DMS 273 (cell line): ENCODE data around the gene RNF215.
A peak's percentile ranks its signal among the peaks of the same experiment; 100 is the strongest.

ENCODE experiments used
- DNase-seq: peaks from one replicate; lab custom pipeline; 2025; ENCODE audit not compliant: unreplicated experiment; lab: John Stamatoyannopoulos, UW

Gene RNF215

DNA sequence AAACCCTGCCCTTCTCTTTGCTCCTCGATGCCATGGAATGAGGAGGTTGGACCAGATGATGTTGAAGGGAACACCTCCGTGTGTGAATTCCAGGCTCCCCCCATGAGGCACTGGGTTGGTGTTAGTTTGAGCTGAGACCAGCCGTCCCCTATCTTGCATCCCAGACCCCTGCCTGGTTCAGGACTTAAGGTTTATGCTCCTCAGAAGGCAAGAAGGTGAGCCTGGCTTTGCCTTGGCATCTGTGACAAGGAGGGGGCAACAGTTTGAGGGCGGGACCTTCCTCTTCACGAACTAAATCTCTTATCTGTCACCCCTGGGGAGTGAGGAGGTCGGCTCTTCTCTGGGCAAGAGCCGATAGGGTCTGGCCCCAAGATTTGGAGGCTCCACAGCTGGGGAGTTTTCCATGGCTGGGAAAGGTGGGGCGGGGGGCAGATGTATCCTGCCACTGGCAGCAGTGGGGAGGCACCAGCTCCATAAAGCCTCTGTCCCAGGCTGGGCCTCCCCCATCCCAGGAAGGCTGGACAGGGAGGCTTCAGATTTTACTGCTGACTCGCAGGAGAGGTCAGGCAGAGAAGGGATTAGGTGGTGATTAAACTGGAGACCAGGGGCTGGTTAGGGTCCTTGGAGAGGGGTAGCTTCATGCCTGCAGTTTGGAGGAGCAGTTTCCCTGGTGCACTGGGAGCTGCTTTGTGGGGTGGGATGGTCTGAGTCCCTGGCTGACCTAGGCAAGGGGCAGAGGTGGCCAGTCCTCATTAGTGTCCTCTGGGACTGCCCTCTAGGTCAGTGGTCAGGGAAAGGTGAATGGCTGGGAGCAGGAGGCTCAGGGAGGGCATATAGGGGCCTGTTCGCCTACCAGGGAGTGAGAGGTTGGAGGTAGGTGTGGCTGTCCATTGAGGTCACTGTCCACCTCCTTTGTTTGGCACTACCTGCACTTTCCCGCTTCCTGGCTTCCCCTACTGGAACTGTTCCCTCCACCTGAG, 10.7 kb upstream of the RNF215 start:
- peak; percentile 33 for DNase-seq

DNA sequence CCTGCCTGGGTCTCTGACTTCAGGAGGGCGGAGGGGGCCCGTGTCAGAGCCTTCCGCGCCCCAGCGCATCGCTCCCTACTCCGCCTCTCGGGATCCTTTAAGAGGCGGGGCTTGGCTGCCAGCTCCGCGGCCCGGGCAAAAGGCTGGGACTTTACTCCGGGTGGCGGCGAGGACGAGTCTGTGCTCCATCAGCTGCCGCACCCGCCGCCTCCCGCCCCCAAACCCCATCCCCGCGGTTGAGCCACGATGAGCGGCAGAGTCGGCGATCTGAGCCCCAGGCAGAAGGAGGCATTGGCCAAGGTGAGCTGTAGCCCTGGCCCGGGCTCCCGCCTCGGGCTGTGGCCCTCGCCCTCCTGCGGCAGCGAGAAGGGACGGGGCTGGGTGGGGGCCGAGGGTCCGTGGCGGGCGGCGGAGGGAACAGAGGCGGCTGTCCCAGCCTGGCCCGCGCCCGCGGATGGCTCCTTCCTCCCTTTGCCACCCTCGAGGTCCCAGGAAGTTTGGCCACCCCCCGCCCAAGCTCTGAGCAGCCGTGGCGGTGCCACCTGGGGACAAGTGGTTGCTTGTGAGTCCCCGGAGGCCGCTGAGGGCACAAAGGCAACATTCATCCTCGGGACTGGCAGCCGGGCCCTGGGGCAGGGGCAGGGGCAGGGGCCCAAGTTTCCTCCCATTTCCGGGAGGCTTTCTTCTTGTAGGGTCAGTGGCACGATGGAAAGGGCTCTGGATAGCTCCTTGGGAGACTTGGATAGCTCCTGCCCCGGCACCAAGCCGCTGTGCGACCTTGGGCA, 9.9 kb upstream of the RNF215 start, which contains the start of gene SEC14L2:
Gene SEC14L2 (plus strand): TSS at position 148 of the 785 bp plus-strand sequence. CDS start 99 bp downstream, at position 247.
- DNase-seq = peak; percentile 77

- no peak for DNase-seq
These were observed 6.7 kb upstream of the RNF215 start for GRCh38 chr22:30393885-30394284.

DNA sequence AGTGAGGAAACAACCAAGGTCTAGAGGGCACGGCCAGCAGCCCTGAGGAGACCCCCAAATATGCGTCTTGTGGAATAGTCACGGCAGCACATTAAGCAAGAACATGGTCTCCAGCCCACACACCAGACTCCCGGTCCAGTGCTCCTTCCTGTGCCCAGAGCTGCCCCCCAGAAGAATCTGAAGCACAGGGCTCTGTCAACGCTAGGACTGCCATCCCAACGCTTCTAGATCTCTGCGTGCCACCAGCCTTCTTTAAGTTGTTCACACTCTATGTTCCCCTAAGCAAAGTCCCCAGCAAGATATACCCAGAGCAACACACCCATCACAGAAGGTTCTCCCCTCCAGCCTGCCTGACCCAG, 6.1 kb upstream of the RNF215 start:
- DNase-seq = no peak

DNA sequence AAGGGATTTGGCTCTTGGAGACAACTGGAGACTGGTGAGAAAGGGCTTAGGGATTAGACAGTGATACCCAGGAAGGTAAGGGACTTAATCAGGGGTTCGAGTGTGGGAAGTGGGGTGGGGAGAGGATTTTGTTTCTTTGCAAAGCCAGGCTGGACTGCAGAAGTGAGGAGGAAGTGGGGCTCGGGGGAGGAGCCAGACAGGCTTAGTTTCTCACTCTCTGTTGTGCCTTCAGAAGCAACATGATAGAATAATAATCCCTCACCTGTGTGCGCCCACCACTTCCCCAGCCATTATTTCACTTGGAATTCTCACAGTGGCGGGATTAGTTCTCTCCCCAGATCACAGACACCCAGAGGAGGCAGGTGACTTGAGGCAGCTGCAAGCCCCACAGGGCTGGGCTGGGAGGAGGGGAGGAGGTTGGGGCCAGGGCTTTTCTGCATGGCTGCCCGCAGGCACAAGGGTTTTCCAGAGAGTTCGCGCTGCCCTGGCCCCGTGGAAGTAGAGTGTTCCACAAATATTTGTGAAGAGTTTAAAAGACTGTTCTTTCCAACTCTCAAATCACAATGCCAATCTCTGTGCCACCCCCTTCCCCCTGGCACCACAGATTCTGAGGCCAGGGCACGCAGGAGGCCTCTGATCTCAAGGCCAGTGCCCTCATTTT, 5.6 kb upstream of the RNF215 start:
- no peak for DNase-seq

GRCh38 chr22:30390974-30391691, 3.9 kb upstream of the RNF215 start:
- peak; percentile 73 for DNase-seq

GRCh38 chr22:30386608-30386959, 627 bp downstream of the RNF215 start:
- no peak for DNase-seq

GRCh38 chr22:30385942-30386341, 1.3 kb downstream of the RNF215 start:
- DNase-seq = no peak

GRCh38 chr22:30383061-30383460, 4.2 kb downstream of the RNF215 start:
- no peak for DNase-seq

DNA sequence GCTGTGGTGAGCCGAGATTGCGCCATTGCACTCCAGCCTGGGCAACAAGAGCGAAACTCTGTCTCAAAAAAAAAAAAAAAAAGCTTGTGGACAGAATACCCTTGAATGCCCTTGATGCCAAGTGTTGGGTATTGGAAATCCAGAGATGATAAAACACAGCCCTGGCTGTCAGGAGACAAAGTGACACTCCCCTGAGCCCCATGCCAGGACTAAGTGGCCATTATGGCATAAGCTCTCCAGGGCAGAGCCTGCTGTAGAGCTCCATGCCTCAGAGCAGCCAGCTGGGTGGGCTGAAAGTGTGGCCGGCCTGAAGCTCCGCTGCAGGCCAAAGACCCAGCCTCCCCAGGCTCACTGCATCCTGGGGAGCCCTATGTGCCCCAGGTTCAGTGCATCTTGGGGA, 4.9 kb downstream of the RNF215 start:
- no peak for DNase-seq

DNA sequence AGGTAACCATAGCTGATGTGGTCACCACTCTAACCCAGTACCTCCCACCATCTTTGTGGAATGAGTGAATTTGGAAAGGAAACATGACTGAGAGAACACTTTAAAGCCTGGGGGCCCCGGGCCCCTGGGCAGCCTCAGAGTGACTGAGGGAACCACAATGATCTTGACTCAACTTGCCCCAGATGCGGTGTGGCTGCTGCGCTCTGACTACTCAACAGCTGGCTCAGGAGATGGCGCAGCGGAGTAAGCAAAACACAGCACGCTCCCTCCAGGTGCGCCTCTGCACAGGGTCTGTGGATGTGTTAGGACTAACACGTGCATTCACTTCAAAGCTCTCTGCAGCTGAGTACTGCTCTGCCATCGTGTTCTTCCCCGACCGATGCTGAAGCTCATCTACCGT, 5.9 kb downstream of the RNF215 start:
- no peak for DNase-seq

- DNase-seq = no peak
These were observed 7.2 kb downstream of the RNF215 start for GRCh38 chr22:30380011-30380410.

DNA sequence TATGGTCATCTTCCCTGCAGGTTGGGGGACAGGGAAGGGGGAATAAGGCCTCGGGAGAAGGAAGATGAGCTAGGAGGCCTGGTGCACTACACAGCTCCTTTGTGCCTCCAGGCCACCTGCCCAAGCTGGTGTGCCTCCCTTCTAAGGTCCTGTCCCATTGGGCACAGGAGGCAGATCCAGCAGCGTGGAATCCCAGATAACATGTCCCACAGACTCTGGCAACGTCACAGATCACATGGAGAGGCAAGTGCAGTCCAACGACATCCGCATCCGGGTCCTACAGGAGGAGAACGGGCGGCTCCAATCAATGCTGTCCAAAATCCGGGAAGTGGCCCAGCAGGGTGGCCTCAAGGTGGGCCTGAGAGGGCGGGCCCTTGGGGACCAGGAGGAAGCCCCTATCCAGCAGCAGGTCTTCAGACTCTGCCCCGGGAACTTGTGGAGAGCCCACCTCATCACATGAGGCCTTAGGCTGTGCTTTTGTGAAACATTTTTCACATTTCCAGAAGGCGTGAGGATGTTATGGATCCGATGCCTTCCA, 11.8 kb downstream of the RNF215 start:
- DNase-seq = no peak

DNA sequence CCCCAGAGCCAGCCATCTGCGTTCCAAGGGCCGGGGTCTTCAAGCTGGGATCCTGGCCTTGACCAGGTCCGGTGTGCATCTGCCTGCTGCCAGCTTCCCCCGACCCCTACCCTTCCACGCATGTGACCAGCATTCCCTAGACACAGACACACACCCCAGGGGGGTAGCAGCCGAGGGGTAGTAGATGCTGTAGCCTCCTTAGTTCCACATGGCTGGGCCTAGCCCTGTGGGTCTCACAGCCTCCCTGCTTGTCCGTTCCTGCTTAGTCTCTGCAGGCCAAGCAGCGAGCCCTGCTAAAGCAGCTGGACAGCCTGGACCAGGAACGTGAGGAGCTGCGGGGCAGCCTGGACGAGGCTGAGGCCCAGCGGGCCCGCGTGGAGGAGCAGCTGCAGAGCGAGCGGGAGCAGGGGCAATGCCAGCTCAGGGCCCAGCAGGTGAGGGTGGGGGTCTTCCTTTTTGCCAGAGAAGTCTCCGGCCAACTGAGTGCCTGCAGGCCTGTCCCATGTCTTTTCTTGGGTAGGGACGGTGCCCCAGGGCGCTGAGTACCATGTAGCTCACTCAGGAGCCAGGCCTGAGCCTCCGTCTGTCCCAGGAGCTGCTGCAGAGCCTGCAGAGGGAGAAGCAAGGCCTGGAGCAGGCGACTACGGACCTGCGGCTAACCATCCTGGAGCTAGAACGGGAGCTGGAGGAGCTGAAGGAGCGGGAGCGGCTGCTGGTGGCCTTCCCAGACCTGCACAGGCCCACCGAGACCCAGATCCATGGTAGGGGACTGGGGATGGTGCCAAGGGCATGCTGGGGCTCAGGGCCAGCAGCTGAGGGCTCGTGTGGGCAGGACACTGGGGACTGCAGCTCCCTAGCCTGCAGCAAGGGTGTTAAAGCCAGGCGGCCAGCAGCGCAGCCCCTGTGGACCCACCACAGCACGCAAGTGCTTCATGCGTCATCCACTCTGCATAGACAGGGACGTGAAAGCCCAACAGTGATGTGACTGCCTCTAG, 13.6 kb downstream of the RNF215 start:
- no peak for DNase-seq

DNA sequence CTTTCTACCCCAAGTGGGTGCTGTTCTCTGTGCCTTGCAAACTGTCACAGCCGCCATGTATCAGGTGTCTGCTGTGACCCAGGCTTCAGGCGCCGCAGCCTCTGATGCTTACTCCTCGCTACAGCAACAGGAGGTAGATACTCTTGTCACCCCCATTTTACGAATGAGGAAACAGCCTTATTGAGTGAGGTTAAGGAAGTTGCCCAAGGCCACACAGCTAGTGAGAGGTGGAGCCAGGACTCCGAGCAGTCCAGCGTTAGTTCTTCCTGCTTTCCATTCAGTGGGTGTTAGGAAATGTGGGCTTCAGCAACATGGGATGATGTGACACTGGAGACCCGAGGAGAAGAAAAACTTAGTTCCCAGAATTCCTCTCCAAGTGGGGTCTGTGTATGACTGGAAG, 14.3 kb downstream of the RNF215 start:
- no peak for DNase-seq

- DNase-seq = no peak
These were observed 15.2 kb downstream of the RNF215 start for GRCh38 chr22:30371981-30372380.

- DNase-seq = no peak
These were observed 15.9 kb downstream of the RNF215 start for GRCh38 chr22:30371321-30371720.

DNA sequence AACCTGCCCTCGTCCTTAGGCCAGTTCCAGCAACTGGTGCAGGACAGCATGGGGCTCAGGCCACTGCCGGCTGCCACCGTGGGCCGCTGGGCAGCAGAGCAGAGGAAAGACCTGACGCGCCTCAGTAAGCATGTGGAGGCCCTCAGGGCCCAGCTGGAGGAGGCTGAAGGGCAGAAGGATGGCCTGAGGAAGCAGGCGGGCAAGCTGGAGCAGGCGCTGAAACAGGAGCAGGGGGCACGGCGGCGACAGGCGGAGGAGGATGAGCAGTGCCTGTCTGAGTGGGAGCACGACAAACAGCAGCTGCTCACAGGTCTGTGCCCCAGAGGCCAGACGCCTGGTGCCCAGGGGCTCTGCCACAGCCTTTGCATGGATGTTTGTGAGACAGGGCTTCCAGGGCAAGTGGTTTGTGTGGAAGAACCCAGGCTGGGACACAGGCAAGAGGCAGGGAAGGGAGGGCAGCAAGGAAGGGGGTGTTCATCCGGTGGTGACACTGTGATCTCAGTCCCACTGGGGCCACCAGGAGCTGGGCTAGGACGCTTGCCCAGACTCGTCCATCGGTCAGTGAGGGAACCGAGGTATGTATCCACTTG, 16.5 kb downstream of the RNF215 start:
- peak; percentile 59 for DNase-seq

- no peak for DNase-seq
These were observed 18.8 kb downstream of the RNF215 start for GRCh38 chr22:30368420-30368819.
